PC-9 (cell line): ENCODE data around the gene LGSN.

ENCODE experiments used
- EZH2 ChIP-seq: fragments of 200-600 bp; sonication (generic); IDR thresholded peaks from 2 replicates; pipeline ENCODE4 v1.8.0; 2017; ENCODE audit warnings: antibody characterized with exemption, low read depth
- TF ChIP-seq, protein P1 (sequence below): fragments of 200-600 bp; sonication (generic); conservative IDR thresholded peaks from 2 replicates; pipeline ENCODE4 v1.6.1; 2017; ENCODE audit warnings: mixed run types, antibody characterized with exemption, mild to moderate bottlenecking, moderate library complexity

GRCh38 chr6:63322981-63323380, 3.2 kb upstream of the LGSN start:
- no peak for TF ChIP-seq EZH2
- TF ChIP-seq, protein P1, sequence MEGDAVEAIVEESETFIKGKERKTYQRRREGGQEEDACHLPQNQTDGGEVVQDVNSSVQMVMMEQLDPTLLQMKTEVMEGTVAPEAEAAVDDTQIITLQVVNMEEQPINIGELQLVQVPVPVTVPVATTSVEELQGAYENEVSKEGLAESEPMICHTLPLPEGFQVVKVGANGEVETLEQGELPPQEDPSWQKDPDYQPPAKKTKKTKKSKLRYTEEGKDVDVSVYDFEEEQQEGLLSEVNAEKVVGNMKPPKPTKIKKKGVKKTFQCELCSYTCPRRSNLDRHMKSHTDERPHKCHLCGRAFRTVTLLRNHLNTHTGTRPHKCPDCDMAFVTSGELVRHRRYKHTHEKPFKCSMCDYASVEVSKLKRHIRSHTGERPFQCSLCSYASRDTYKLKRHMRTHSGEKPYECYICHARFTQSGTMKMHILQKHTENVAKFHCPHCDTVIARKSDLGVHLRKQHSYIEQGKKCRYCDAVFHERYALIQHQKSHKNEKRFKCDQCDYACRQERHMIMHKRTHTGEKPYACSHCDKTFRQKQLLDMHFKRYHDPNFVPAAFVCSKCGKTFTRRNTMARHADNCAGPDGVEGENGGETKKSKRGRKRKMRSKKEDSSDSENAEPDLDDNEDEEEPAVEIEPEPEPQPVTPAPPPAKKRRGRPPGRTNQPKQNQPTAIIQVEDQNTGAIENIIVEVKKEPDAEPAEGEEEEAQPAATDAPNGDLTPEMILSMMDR = no peak
